K562 (cell line): ENCODE measurements around the gene MINDY3. TPM values are rescaled to one million over a fixed set of nuclear protein-coding genes. Genes with fewer than 3 reads are reported as not detected.

Experiments used
- ARID3B ChIP-seq: fragments of 250-450 bp; sonication (Bioruptor Pico); IDR thresholded peaks from 2 replicates; pipeline ENCODE4 v1.4.0; 2020; ENCODE audit warnings: borderline replicate concordance
- ARID4B ChIP-seq: sonication (generic); formaldehyde crosslinking; IDR thresholded peaks from 2 replicates; pipeline ENCODE4 v1.8.0; 2022; ENCODE audit warnings: mild to moderate bottlenecking, missing genetic modification reagents
- CREB3L1 ChIP-seq: fragments of 450-650 bp; IDR thresholded peaks from 2 replicates; pipeline ENCODE4 v1.6.1; 2014; ENCODE audit warnings: low read depth, mild to moderate bottlenecking, moderate library complexity, borderline replicate concordance
- CSDE1 ChIP-seq, 2 experiments: fragments of 450-650 bp; IDR thresholded peaks; 2 replicates each; pipeline ENCODE4 v1.6.1; 2016; ENCODE audit warnings: mild to moderate bottlenecking in 1 of 2
- NFE2L1 ChIP-seq: fragments of 450-650 bp; IDR thresholded peaks from 2 replicates; pipeline ENCODE4 v1.6.1; 2016; ENCODE audit warnings: missing genetic modification characterization, low read depth, mild to moderate bottlenecking, missing compliant biosample characterization, moderate library complexity, borderline replicate concordance
- PML ChIP-seq: IDR thresholded peaks from 2 replicates; pipeline ENCODE4 v1.6.1; 2012; ENCODE audit warnings: low read length, inconsistent platforms
- POLR2AphosphoS2 ChIP-seq: IDR thresholded peaks from 2 replicates; pipeline ENCODE4 v1.6.1; 2012; ENCODE audit warnings: low read length, improper control_type of control experiment
- TCF3 ChIP-seq: sonication (generic); formaldehyde crosslinking; IDR thresholded peaks from 2 replicates; pipeline ENCODE4 v1.4.0; 2020; ENCODE audit warnings: mild to moderate bottlenecking, missing genetic modification reagents
- polyA plus RNA-seq, 8 experiments: library from polyadenylated mRNA; depleted of rRNA in 4 of 8; stranded (reverse) in 5 of 8; unstranded in 3 of 8; fragments of >200 nt; fragmentation: Nextera tagmentation in 2 of 8; fragmentation: Illumina TruSeq in 1 of 8; extraction: Ambion mirVana in 2 of 8; extraction: Trizol in 1 of 8; gene quantifications; 2 replicates each; pipeline versions ENCODE4 v1.2.1 to v1.2.3, GENCODE V29; 2011 to 2014; ENCODE audit warnings: inconsistent platforms in 1 of 8, missing spikeins in 1 of 8
- total RNA-seq, 7 experiments: library from RNA; depleted of rRNA in 6 of 7; stranded (reverse); fragments of >200 nt in 6 of 7; fragmentation: Illumina TruSeq in 2 of 7; extraction: Trizol in 2 of 7; gene quantifications; 2 replicates each; pipeline versions ENCODE4 v1.2.1 to v1.2.3, GENCODE V29; 2011 to 2021; ENCODE audit warnings: low replicate concordance in 1 of 7

Gene MINDY3
- total and polyA plus RNA-seq, 9 of the 15 experiments (the other 6 are each of a cell fraction or from before 2014, with no cell fraction given): 14.0 to 35.9 (median 23.6) TPM

- TF ChIP-seq ARID3B (CRISPR knock-in tag): no peak
- TF ChIP-seq ARID4B (CRISPR knock-in tag): no peak
- no peak for TF ChIP-seq TCF3 (CRISPR knock-in tag)
- TF ChIP-seq POLR2AphosphoS2: no peak
- TF ChIP-seq PML: no peak
- TF ChIP-seq CSDE1 (IDR thresholded peaks at IDR 0.05): no peak
- no peak for TF ChIP-seq CREB3L1
- no peak for TF ChIP-seq NFE2L1 (tag)
- TF ChIP-seq, all 486 proteins: peak for 0
Measured at GRCh38 chr10:15804109-15804508, 56.2 kb downstream of the MINDY3 start (continued).
